ENCODE results near the gene RAI1.
A peak's percentile ranks its signal among the peaks of the same experiment; 100 is the strongest.

The RAI1 gene

DNA sequence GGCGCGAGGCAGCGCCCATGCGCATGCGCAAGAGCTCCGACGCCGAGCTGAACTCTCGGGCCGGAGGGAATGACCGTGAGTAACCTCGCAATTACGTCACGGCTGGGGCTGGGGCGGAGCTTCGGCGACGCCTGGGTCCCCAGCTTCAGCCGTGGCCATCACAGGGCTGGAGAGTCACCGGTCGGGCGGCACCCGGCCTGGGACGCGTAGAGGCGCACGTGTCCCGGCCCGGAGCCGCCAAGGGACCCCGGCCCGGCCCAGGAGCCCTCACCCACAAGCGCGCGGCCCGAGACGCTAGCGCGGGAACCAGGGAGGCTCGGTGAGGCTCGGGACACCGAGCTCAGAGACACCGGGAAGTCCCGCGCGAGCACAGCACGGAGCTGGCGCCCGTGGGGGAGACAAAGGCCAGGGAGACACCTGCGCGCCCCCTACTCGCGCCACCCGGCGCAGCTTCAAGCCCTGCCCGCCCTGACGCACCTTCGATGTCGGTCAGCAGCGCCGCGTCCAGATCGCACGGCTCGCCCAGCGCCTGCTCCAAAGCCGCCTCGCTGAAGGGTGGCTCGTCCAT, 155.1 kb downstream of the RAI1 start:
- peak; percentile 56 for DNase-seq

DNA sequence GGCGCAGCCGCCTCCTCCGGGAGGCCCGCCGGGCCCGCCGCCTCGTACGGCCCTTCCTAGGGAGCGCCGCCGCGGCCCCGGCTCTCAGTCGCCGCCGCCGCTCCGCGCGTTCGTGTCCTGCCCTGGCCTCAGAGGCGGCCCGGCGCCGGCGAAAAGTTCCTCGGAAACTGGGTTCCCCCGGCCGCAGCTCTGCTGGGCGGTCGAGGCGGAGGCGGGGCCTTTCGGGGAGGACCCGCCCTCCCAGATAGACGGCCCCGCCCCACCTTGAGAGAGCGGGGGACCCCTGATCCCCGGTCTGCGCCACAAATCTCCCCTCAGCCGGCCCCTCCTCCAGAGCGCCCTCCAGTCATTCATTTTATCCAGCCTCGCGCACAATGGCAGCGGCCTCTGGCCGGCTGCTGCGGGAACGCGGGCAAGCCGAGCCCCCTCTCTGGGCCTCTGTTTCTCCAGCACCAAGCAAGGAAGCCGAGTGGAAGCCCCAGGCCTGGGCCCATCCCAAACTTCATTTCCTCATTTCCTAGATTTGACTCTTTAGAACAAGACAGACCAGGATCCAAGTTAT, 155.6 kb downstream of the RAI1 start, which contains the start of gene SREBF1:
Gene SREBF1 (minus strand): TSS at position 169 of the 562 bp plus-strand sequence. CDS start 169 bp downstream, outside the sequence.
- no peak for DNase-seq

DNA sequence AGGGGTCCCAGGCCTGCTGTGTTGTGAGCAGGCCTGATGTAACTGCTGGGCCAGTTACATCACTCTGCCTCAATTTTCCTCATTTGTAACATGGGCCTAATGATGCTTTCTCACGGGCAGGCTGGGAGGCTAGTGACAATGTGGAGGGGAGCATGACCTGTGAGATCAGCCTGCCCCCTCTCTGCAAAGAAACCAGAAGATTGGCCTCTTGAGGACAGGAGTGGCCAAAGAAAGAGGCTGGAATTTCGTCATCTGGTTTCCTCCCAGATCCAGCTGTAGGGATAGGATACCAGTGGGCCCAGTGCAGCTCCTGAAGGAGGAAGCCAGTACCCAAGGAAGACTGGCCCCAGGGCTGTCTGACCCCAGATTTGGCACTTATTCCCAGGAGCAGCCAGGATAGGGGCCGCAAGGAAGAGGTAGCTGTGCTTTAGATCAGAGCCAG, 156.1 kb downstream of the RAI1 start:
- DNase-seq: no peak

- no peak for DNase-seq
Measured at GRCh38 chr17:17837966-17838962, 157.0 kb downstream of the RAI1 start.

DNA sequence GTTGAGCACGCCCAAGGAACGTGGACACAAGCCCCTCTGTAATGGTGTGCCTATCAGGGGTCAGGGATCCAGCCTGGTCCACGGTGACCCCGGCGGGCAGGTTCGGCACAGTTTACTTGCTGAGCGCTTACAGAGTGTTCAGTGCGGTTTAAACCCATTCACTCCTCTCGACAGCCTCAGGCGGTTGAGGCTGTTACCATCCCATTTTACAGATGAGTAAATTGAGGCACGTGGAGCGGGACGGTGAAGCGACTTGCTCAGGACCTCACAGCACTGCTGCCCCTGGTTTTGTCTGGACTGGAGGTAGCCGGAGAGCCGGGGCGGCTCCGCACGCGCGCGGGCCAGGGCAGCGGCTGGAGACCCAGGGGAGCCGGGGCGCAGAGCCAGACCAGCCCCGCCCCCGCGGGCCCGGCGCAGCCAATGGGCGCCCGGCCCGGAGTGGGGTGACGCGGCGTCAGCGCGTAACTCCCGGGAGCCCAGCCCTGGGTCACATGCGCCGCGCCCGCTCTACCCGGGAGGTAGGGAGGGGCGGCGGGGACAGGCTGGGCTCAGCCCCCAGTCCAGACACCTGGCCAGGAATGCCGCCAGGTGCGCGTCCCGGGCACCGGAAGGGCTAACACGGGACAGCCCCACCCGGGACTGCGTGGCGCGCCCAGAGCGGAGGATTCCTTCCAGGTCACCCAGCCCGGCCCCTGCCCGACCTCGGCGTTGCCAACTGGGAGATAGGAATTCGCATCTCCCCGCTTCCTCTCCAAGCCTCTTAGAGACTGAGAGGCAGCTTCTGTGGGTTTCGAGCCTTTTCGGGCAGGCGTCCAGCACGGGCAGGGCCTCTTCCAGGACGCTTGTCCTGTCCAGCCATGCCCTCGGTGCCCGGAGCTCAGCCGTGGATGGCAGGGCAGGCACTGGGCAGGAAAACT, 158.8 kb downstream of the RAI1 start:
- DNase-seq: peak; percentile 27

DNA sequence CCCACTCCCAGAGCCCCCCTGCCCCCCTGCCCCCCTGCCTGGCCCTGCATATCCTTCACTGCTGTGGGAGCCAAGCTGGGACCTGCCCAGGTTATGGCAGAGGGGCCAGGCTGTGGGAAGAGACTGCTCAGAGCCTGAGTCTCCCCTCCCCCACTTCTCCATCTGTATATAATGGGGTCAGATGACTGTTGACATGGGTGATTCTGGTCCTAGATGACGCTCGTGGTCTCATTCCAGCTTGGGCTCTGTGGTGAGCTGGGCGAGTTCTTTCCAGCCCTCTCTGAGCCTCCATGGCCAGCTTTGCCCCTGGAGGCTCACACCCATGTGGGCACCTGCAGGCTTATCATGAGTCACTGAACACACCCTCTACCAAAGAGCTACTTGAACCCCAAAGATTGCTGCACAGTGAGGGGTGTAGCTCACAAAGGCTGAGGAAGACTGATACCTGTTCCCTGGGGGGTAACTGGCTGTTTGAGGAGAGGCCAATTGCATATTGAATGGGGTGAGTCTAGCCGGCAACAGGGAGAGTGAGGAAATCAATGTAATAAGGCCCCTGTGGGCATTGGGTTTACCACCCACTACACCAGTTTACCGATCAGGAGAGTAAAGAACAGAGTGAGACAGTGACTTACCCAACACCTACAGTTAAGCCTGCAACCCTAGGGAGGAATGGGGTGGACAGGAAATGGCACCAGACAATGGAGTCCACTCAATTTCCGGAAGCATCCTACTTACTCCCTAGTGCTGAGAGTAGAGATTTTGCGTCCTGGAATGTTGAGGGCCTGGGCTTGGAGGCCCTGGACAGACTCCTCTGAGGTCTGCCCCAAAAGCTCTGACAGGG, 159.7 kb downstream of the RAI1 start:
- no peak for DNase-seq

- DNase-seq: no peak
Measured at GRCh38 chr17:17841601-17842025, 160.4 kb downstream of the RAI1 start.

GRCh38 chr17:17842111-17842876, 161.0 kb downstream of the RAI1 start:
- no peak for DNase-seq

- no peak for DNase-seq
Measured at GRCh38 chr17:17843096-17843495, 161.8 kb downstream of the RAI1 start.

DNA sequence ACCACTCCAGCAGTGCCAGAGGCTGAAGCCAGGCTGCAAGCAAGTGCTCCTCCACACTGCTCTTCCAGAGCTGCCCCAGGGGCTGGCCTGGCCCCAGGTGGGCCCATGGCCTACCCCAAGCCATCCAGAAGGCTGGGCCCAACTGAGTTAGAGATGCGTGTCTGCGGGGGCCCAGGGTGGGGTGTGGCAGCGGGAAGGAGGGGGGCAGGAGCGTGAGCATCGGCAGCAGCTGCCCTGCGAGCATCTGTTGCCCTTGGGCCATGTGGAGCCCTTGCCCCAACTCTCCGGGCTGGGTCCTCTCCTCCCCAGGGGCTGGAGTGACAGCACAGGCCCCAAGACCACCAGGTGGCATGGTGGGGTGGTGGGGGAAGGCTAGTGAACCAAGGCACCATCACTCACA, 162.8 kb downstream of the RAI1 start:
- no peak for DNase-seq

GRCh38 chr17:17844500-17844899, 163.2 kb downstream of the RAI1 start:
- no peak for DNase-seq

GRCh38 chr17:17845046-17845775, 164.0 kb downstream of the RAI1 start:
- no peak for DNase-seq

GRCh38 chr17:17846003-17846402, 164.7 kb downstream of the RAI1 start:
- DNase-seq: no peak

GRCh38 chr17:17846645-17847044, 165.4 kb downstream of the RAI1 start:
- DNase-seq: no peak

GRCh38 chr17:17847118-17847689, 165.9 kb downstream of the RAI1 start:
- DNase-seq: no peak

GRCh38 chr17:17847726-17848125, 166.5 kb downstream of the RAI1 start:
- DNase-seq: no peak

DNA sequence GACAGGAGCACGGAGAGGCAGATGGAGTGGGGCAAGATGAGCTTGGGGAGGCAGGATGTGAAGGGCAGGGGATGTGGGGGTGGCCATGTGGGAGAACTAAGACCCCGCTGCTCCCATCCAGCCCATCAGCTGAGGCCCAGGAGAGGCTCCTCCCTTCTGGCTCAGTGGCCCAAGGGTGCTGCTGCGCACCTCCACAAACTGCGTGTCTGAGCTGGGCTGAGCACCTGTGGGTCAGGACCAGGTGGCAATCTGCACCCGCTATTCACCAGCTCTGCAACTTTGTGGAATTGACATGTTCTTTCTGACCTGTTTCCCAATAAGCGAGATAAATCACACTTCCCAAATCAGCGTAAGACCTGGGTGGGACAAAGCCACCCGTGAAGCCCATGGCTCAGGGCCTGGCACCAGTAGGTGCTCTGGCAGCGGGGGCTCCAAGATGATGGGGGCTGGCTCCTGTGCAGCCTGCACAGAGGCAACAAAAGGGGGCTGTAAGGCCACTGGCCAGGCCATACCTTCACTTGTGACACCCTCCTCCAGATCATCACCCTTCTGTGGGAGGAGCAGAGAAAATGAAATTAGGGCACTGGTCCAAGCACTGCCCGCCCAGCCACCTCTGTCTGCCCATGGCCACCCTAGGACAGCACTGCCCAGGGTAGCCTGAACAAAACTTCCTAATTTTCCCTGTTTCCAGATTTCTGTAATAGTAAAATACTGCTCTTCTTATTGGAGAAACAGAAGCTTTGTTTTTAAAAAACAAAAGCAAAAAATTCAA, 167.2 kb downstream of the RAI1 start:
- no peak for DNase-seq

DNA sequence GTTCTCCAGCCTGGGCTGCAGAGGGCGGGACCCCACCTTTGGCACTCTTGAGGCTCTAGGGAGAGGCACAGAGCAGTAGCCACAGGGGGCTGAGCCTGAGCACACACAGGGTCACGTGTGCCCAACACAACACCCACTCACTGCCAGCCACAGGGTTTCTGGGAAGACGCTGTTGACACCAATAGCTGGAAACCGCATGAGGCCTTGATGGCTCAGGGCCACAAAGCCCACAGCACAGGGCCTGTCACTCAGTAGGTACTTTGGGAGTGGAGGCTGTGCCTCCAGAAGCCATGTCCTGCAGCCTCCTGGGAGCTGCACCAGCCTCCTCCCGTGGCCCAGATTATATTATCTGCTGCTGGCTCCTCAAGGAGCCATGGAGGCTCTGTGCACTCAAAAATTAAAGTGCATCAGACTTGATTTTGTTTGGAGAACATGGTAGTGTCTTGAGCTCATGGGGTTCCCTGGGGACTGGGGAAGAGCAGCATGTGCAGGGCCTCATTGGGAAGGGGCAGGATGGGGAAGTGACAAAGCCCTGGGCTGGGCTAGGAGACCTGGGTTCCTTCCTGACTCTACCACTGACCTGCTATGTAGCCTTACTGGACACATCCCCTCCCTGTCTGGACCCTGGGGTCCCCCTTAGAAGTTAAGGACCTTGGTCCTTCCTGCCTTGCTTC, 168.0 kb downstream of the RAI1 start:
- no peak for DNase-seq
